HEK293 (cell line): ENCODE measurements around the gene VWCE.
"Not testable (repeated sequence)": the region's sequence is repeated elsewhere in the genome, so short reads cannot be mapped to it uniquely, and the experiment has no call there.

Experiments
- CTCF ChIP-seq: fragments of 450-650 bp; formaldehyde crosslinking; IDR thresholded peaks from 2 replicates; pipeline ENCODE4 v1.5.1; 2016; ENCODE audit warnings: missing biosample characterization, missing genetic modification characterization
- TCF7L2 ChIP-seq: IDR thresholded peaks from 2 replicates; pipeline ENCODE4 v1.6.1; 2011; ENCODE audit warnings: low read depth, mild to moderate bottlenecking, inconsistent platforms, low read length, moderate library complexity, borderline replicate concordance
- ZNF558 ChIP-seq: fragments of 450-650 bp; formaldehyde crosslinking; IDR thresholded peaks from 2 replicates; pipeline ENCODE4 v1.5.1; 2016; ENCODE audit warnings: missing biosample characterization, missing genetic modification characterization

- not testable (repeated sequence) for TF ChIP-seq CTCF (tag by site-specific recombination); TCF7L2; ZNF558 (tag by site-specific recombination)
Measured at GRCh38 chr11:61232548-61233145, 62.5 kb downstream of the VWCE start.
